Endothelial cell of umbilical vein (primary cell): ENCODE results near the gene SRP68. TPM values are rescaled to one million over a fixed set of nuclear protein-coding genes. Genes with fewer than 3 reads are reported as not detected.

Experiments
- BruUV-seq: library from RNA; stranded (reverse); fragments of 400-500 nt; replicated peaks from 2 replicates; lab custom pipeline; 2021; lab: Mats Ljungman, UMichigan
- CTCF ChIA-PET: fragments of 300-600, 350-600 bp; sonication (Branson Sonifier 250); formaldehyde crosslinking; loops from one replicate; lab custom pipeline; 2021; ENCODE audit warnings: antibody characterized with exemption, inconsistent platforms; lab: Charles Lee
- POLR2A ChIA-PET: fragments of 300-600, 350-600 bp; sonication (Branson Sonifier 250); formaldehyde crosslinking; loops from one replicate; lab custom pipeline; 2021; ENCODE audit warnings: antibody characterized with exemption, inconsistent platforms; lab: Charles Lee
- DNase-seq: peaks from one replicate; pipeline ENCODE4 v3.0.0-alpha.2; 2011; ENCODE audit warnings: low read depth, low spot score
- FAIRE-seq: peaks from 2 replicates; lab custom pipeline; 2011; peaks lifted over from hg19 to GRCh38; lab: Jason Lieb, UNC
- H2AFZ ChIP-seq: 2 replicates; pipeline ENCODE4 v1.6.0; 2012; ENCODE audit warnings: low read depth, low read length, control low read depth, inconsistent platforms
- H3K27ac ChIP-seq: 2 replicates; pipeline ENCODE4 v1.5.1; 2011; ENCODE audit warnings: low read depth, mild to moderate bottlenecking, control low read depth, low read length, moderate library complexity; ENCODE audit not compliant: insufficient read depth
- H3K27me3 ChIP-seq, 2 experiments: 2 replicates each; pipeline versions ENCODE4 v1.6.0 to v1.6.1; 2011; ENCODE audit warnings: low read length in 2 of 2, mixed read lengths in 1 of 2; ENCODE audit not compliant: control insufficient read depth in 2 of 2, insufficient read depth in 2 of 2
- H3K36me3 ChIP-seq, 2 experiments: 2 replicates in 1 of 2; 3 replicates in 1 of 2; pipeline ENCODE4 v1.5.1; 2011; ENCODE audit warnings: low read length in 2 of 2, mild to moderate bottlenecking in 1 of 2, moderate library complexity in 1 of 2; ENCODE audit not compliant: control insufficient read depth in 2 of 2, insufficient read depth in 2 of 2; ENCODE audit errors: extremely low read depth in 1 of 2
- H3K4me1 ChIP-seq: 3 replicates; pipeline ENCODE4 v1.5.1; 2011; ENCODE audit warnings: mild to moderate bottlenecking, low read length; ENCODE audit not compliant: control insufficient read depth, insufficient read depth; ENCODE audit errors: extremely low read depth
- H3K4me2 ChIP-seq: 2 replicates; pipeline ENCODE4 v1.6.1; 2011; ENCODE audit warnings: low read length, control low read depth, mixed read lengths; ENCODE audit not compliant: insufficient read depth
- H3K4me3 ChIP-seq, 3 experiments: fragments of 200-600 bp in 1 of 3; sonication (generic), shearing (Covaris generic) in 1 of 3; replicated peaks in 1 of 3; 2 replicates each; pipeline ENCODE4 v1.5.1; 2011 to 2016; ENCODE audit warnings: control low read depth in 3 of 3, low read length in 3 of 3, mild to moderate bottlenecking in 2 of 3, inconsistent platforms in 1 of 3, low read depth in 1 of 3, moderate library complexity in 1 of 3; ENCODE audit not compliant: insufficient read depth in 1 of 3
- H3K79me2 ChIP-seq: 2 replicates; pipeline ENCODE4 v1.6.0; 2012; ENCODE audit warnings: low read length, inconsistent platforms; ENCODE audit not compliant: control insufficient read depth, insufficient read depth
- H3K9ac ChIP-seq: replicated peaks from 2 replicates; pipeline ENCODE3; 2011; ENCODE audit warnings: low read length, control low read depth; ENCODE audit not compliant: insufficient read depth; ENCODE audit errors: extremely low read depth
- H3K9me1 ChIP-seq: replicated peaks from 3 replicates; pipeline ENCODE4 v1.6.0; 2011; ENCODE audit warnings: mild to moderate bottlenecking, low read length; ENCODE audit not compliant: control insufficient read depth, insufficient read depth; ENCODE audit errors: extremely low read depth
- H3K9me3 ChIP-seq: replicated peaks from 2 replicates; pipeline ENCODE4 v1.5.1; 2012; ENCODE audit warnings: low read length, inconsistent platforms; ENCODE audit not compliant: control insufficient read depth, insufficient read depth
- H4K20me1 ChIP-seq: replicated peaks from 2 replicates; pipeline ENCODE3; 2011; ENCODE audit warnings: mild to moderate bottlenecking, low read length; ENCODE audit not compliant: control insufficient read depth, insufficient read depth; ENCODE audit errors: extremely low read depth
- EZH2 ChIP-seq: IDR thresholded peaks from 2 replicates; pipeline ENCODE4 v1.6.1; 2012; ENCODE audit warnings: borderline replicate concordance, low read depth, mild to moderate bottlenecking, moderate library complexity, low read length, inconsistent platforms; ENCODE audit not compliant: severe bottlenecking
- GATA2 ChIP-seq: IDR thresholded peaks from 2 replicates; pipeline ENCODE4 v1.7.0; 2011; ENCODE audit warnings: low read depth, mild to moderate bottlenecking, moderate library complexity, mixed read lengths, low read length; ENCODE audit not compliant: insufficient read length, insufficient read depth
- dilution Hi-C: fragments of 300-500 bp; cut with MboI; formaldehyde crosslinking; loops from one replicate; pipeline ENCODE4 v1.15.0; 2019; ENCODE audit warnings: low sequenced_read_pairs; ENCODE audit not compliant: extremely low pct_ligation_motif_present
- intact Hi-C: fragments of 100-400 bp; cut with micrococcal nuclease; formaldehyde crosslinking; loops from one replicate; pipeline ENCODE4 v1.10.0; 2022
- polyA plus RNA-seq, 4 experiments: library from polyadenylated mRNA; depleted of rRNA in 3 of 4; stranded (reverse) in 3 of 4; unstranded in 1 of 4; fragments of >200 nt; gene quantifications; 2 replicates each; pipeline versions ENCODE4 v1.2.1 to v1.2.3, GENCODE V29; 2011 to 2012; ENCODE audit warnings: missing spikeins in 1 of 4
- total RNA-seq: library from RNA; stranded (reverse); gene quantifications from 2 replicates; pipeline ENCODE4 v1.2.3, GENCODE V29; 2021
- TF ChIP-seq, protein P1 (sequence below): IDR thresholded peaks from 2 replicates; pipeline ENCODE4 v1.6.1; 2011; ENCODE audit not compliant: insufficient read depth, insufficient read length

Gene SRP68
- total and polyA plus RNA-seq, 2 donors (not counting 3 experiments of a cell fraction or from before 2014, with no cell fraction given): 64.6 to 81.7 TPM

DNA sequence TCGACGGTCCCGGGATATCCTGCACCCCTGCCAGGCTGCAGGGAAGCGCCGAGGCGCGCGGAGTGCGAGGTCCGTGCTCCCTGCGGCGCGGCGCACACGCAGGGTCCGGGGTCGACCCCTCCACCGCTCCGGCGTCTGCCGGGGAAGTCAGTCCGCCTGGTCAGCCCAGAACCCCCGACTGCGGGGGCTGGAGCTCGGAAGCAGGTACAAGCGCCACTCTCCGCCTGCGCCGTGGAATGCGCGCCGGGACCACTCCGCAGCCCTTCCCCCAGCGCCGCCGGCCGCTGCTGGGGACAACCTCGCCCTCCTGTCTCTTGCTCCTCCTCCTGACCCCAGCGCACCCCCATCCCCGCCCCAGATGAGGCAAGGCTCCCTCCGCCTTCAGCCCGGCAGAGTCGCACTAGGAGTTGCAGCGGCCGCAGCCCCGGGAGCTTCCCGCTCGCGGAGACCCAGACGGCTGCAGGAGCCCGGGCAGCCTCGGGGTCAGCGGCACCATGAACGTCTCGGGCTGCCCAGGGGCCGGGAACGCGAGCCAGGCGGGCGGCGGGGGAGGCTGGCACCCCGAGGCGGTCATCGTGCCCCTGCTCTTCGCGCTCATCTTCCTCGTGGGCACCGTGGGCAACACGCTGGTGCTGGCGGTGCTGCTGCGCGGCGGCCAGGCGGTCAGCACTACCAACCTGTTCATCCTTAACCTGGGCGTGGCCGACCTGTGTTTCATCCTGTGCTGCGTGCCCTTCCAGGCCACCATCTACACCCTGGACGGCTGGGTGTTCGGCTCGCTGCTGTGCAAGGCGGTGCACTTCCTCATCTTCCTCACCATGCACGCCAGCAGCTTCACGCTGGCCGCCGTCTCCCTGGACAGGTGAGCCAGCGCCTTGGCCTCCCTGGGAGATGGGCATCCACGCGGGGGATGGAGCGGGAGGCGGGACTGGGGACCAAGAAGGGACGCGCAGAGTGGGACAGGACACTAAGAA is 2.4 kb upstream of the SRP68 start, which contains the start of gene GALR2:
GALR2 (plus strand) TSS at position 392 of the 974 bp plus-strand sequence; CDS start at position 495, 103 bp downstream.
- POLR2A ChIA-PET: interaction anchor here (0.6 kb wide), 1 partner anchor 219 kb away, joined by 4 read pairs; the partner anchor contains the start of gene WBP2
- DNase-seq (no peak), FAIRE-seq (no peak)
- Histone ChIP-seq H3K4me3 (no peak within 1 kb of the TSS), H3K4me2 (no peak within 1 kb of the TSS), H3K79me2 (peaks cover 29% of the 10 kb centered on the region), H3K36me3 (no peaks in the 10 kb centered on the region), H4K20me1 (no peaks in the 10 kb centered on the region), H3K9me3 (no peaks in the 10 kb centered on the region), H3K9me1 (no peaks in the 10 kb centered on the region), H3K27ac (no peak within 1 kb of the TSS), H3K4me1 (peaks cover 16% of the 10 kb centered on the region), H3K9ac (no peak within 1 kb of the TSS), H3K27me3 (peaks cover 58 to 63% of the 10 kb centered on the region in 2 experiments), H2AFZ (no peak within 1 kb of the TSS)
- TF ChIP-seq, protein P1, sequence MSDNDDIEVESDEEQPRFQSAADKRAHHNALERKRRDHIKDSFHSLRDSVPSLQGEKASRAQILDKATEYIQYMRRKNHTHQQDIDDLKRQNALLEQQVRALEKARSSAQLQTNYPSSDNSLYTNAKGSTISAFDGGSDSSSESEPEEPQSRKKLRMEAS: no peak
- peak; percentile 93 for TF ChIP-seq EZH2
- no peak for TF ChIP-seq GATA2
- BruUV-seq: no TSS peak
- CTCF ChIA-PET: interaction anchor here (0.5 to 1.3 kb wide), 2 partner anchors 17 to 205 kb away, joined by 3 read pairs; no protein-coding TSS in a partner anchor
- dilution Hi-C loops (no loop called here), intact Hi-C loops (loop anchor here (5.0 kb wide), 2 partner anchors 47 to 62 kb away; partner anchors contain the start of gene EVPL)
